Measurements from ENCODE around the gene SCLY. TPM values are rescaled to one million over a fixed set of nuclear protein-coding genes. Genes with fewer than 3 reads are reported as not detected.

The SCLY gene
- total and polyA plus RNA-seq, 2 donors (not counting 1 experiment from before 2014, with no cell fraction given): 5.3 to 16.5 TPM

DNA sequence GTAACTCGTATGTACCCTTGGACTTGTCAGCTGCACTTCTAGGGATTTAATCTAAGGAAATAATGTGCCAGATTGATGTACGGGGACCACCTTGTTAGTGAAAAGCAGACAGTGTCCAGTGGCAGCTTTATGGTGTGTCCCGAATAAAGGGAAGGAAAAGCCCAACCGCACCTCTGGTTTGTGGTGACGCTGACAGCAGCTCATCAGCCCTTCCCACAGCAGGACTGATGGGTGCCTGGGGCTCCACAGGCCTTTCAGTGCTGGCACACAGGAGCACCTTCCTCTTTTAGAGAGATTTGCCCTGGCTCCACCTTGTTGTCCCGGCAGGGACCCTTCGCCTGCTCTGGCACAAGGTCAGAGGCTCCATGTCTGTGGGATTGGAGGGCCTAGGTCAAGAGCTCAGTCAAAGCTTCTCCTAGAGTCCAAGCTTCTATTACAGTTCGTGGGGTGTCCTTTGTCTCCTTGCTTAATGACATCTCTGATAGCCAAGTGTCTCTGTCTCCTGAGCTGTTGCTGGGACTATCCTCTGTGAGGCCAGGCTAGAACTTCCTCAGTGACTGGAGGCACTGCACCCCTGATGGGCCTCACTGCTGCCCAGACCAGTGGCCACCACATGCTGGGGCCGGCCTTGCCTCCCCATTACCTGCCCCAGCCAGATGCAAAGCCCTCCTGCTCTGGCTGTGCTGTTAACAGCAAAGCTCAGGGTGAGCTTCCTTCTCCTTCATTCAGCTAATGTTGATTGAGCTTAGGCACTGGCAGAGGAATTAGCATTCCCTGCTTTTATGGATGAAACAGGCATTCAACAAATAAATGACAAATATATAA, 33.0 kb upstream of the SCLY start:
- H3K36me3 ChIP-seq (ENCODE audit: control insufficient read depth, insufficient read depth, low read length): peaks cover 7% of the 10 kb centered on the region
- H4K20me1 ChIP-seq (ENCODE audit: control insufficient read depth, extremely low read depth, insufficient read depth, low read length): no peaks in the 10 kb centered on the region
- no peak overlapping the region for H3K4me2 ChIP-seq (ENCODE audit: extremely low read depth, insufficient read depth, low read length)
- TF ChIP-seq EZH2 (IDR thresholded peaks at IDR 0.05; ENCODE audit: low read length, missing control alignments): no peak
- no peak for TF ChIP-seq CTCF (conservative IDR thresholded peaks at IDR 0.05 in 1 of 2, IDR thresholded peaks at IDR 0.05 in 1 of 2; ENCODE audit: low read depth in 1 of 2, low read length in 2 of 2)
- H3K4me1 ChIP-seq (ENCODE audit: control insufficient read depth, extremely low read depth, insufficient read depth, low read length): no peaks in the 10 kb centered on the region
- H3K9me3 ChIP-seq (ENCODE audit: control insufficient read depth, insufficient read depth, low read depth, low read length): no peaks in the 10 kb centered on the region
- H3K9ac ChIP-seq (ENCODE audit: insufficient read depth, low read length): no peak overlapping the region
- H3K4me3 ChIP-seq (replicated peaks in 1 of 4; ENCODE audit: control extremely low read depth in 1 of 4, insufficient read depth in 1 of 4, low read depth in 3 of 4, low read length in 4 of 4): no peak overlapping the region
- no peaks in the 10 kb centered on the region for H3K27me3 ChIP-seq (ENCODE audit: control insufficient read depth, insufficient read depth, low read length)
- DNase-seq (ENCODE audit: low read depth in 2 of 2): no peak
- no peaks in the 10 kb centered on the region for H3K79me2 ChIP-seq (ENCODE audit: control insufficient read depth, insufficient read depth, low read length)
- no peak overlapping the region for H2AFZ ChIP-seq (ENCODE audit: low read length)
- no peak overlapping the region for H3K27ac ChIP-seq (ENCODE audit: insufficient read depth, low read length)

GRCh38 chr2:238029853-238030252, 30.9 kb upstream of the SCLY start:
- Histone ChIP-seq H3K4me2 (ENCODE audit: extremely low read depth, insufficient read depth, low read length) (no peak overlapping the region), H3K9ac (ENCODE audit: insufficient read depth, low read length) (no peak overlapping the region), H3K27ac (ENCODE audit: insufficient read depth, low read length) (no peak overlapping the region), H3K27me3 (ENCODE audit: control insufficient read depth, insufficient read depth, low read length) (no peaks in the 10 kb centered on the region), H3K9me3 (ENCODE audit: control insufficient read depth, insufficient read depth, low read depth, low read length) (no peaks in the 10 kb centered on the region), H4K20me1 (ENCODE audit: control insufficient read depth, extremely low read depth, insufficient read depth, low read length) (no peaks in the 10 kb centered on the region), H3K36me3 (ENCODE audit: control insufficient read depth, insufficient read depth, low read length) (peaks cover 7% of the 10 kb centered on the region), H3K4me3 (replicated peaks in 1 of 4; ENCODE audit: control extremely low read depth in 1 of 4, insufficient read depth in 1 of 4, low read depth in 3 of 4, low read length in 4 of 4) (no peak overlapping the region), H2AFZ (ENCODE audit: low read length) (no peak overlapping the region), H3K4me1 (ENCODE audit: control insufficient read depth, extremely low read depth, insufficient read depth, low read length) (no peaks in the 10 kb centered on the region), H3K79me2 (ENCODE audit: control insufficient read depth, insufficient read depth, low read length) (no peaks in the 10 kb centered on the region)
- DNase-seq (ENCODE audit: low read depth in 2 of 2): no peak
- TF ChIP-seq CTCF (conservative IDR thresholded peaks at IDR 0.05 in 1 of 2, IDR thresholded peaks at IDR 0.05 in 1 of 2; ENCODE audit: low read depth in 1 of 2, low read length in 2 of 2): no peak
- TF ChIP-seq EZH2 (IDR thresholded peaks at IDR 0.05; ENCODE audit: low read length, missing control alignments): no peak

- H3K9me3 ChIP-seq (ENCODE audit: control insufficient read depth, insufficient read depth, low read depth, low read length): no peaks in the 10 kb centered on the region
- no peaks in the 10 kb centered on the region for H3K4me1 ChIP-seq (ENCODE audit: control insufficient read depth, extremely low read depth, insufficient read depth, low read length)
- no peak for TF ChIP-seq CTCF (conservative IDR thresholded peaks at IDR 0.05 in 1 of 2, IDR thresholded peaks at IDR 0.05 in 1 of 2; ENCODE audit: low read depth in 1 of 2, low read length in 2 of 2)
- TF ChIP-seq EZH2 (IDR thresholded peaks at IDR 0.05; ENCODE audit: low read length, missing control alignments): no peak
- no peak overlapping the region for H3K4me3 ChIP-seq (replicated peaks in 1 of 4; ENCODE audit: control extremely low read depth in 1 of 4, insufficient read depth in 1 of 4, low read depth in 3 of 4, low read length in 4 of 4)
- H3K9ac ChIP-seq (ENCODE audit: insufficient read depth, low read length): no peak overlapping the region
- H3K27ac ChIP-seq (ENCODE audit: insufficient read depth, low read length): no peak overlapping the region
- H3K27me3 ChIP-seq (ENCODE audit: control insufficient read depth, insufficient read depth, low read length): no peaks in the 10 kb centered on the region
- no peak for DNase-seq (ENCODE audit: low read depth in 2 of 2)
- no peak overlapping the region for H3K4me2 ChIP-seq (ENCODE audit: extremely low read depth, insufficient read depth, low read length)
- no peaks in the 10 kb centered on the region for H4K20me1 ChIP-seq (ENCODE audit: control insufficient read depth, extremely low read depth, insufficient read depth, low read length)
- H3K79me2 ChIP-seq (ENCODE audit: control insufficient read depth, insufficient read depth, low read length): no peaks in the 10 kb centered on the region
- peaks cover 7% of the 10 kb centered on the region for H3K36me3 ChIP-seq (ENCODE audit: control insufficient read depth, insufficient read depth, low read length)
- H2AFZ ChIP-seq (ENCODE audit: low read length): no peak overlapping the region
These were observed 30.2 kb upstream of the SCLY start for GRCh38 chr2:238030422-238031155.
